Thoracic aorta (tissue), 2 donors: ENCODE measurements around the gene SMCO3. TPM values are rescaled to one million over a fixed set of nuclear protein-coding genes. Genes with fewer than 3 reads are reported as not detected.
A peak's percentile ranks its signal among the peaks of the same experiment; 100 is the strongest.

Experiments used
- ATAC-seq: fragments of 150-250 bp; one replicate; pipeline ENCODE4 v1.8.0; 2017; ENCODE audit warnings: low read depth; ENCODE audit not compliant: insufficient number of reproducible peaks, low FRiP score
- DNase-seq: peaks from one replicate; pipeline ENCODE4 v3.0.0-alpha.2; 2020; ENCODE audit warnings: low spot score
- H3K27ac ChIP-seq, 2 donors: fragments of 200-600 bp; sonication (generic); 1 replicate in 1 of 2; 2 replicates in 1 of 2; pipeline ENCODE4 v1.5.1; 2016; ENCODE audit warnings: mild to moderate bottlenecking in 2 of 2, moderate library complexity in 2 of 2
- H3K27me3 ChIP-seq: fragments of 200-600 bp; sonication (generic); replicated peaks from 2 replicates; pipeline ENCODE4 v1.6.0; 2016; ENCODE audit warnings: mild to moderate bottlenecking; ENCODE audit not compliant: insufficient read depth
- H3K36me3 ChIP-seq: fragments of 200-600 bp; sonication (generic); one replicate; pipeline ENCODE4 v1.5.1; 2016
- H3K4me1 ChIP-seq, 2 donors: fragments of 200-600 bp; sonication (generic); 1 replicate in 1 of 2; 2 replicates in 1 of 2; pipeline versions ENCODE4 v1.5.1 to v1.6.0; 2016; ENCODE audit warnings: low read depth in 2 of 2, mild to moderate bottlenecking in 1 of 2; ENCODE audit not compliant: control insufficient read depth in 1 of 2
- H3K4me3 ChIP-seq: fragments of 200-600 bp; sonication (generic); 2 replicates; pipeline ENCODE4 v1.5.1; 2016; ENCODE audit warnings: mild to moderate bottlenecking
- H3K9me3 ChIP-seq: fragments of 200-600 bp; sonication (generic); 2 replicates; pipeline ENCODE4 v1.5.1; 2016
- total RNA-seq, 2 donors: library from RNA; depleted of rRNA; stranded (reverse); fragments of >200 nt; gene quantifications; one replicate each; pipeline versions ENCODE4 v1.1.0 to v1.2.3, GENCODE V29; 2016
- TF ChIP-seq, protein P1 (sequence below): fragments of 200-600 bp; sonication (generic); IDR thresholded peaks from one replicate; pipeline ENCODE4 v1.5.1; 2019; ENCODE audit warnings: antibody characterized with exemption

Gene SMCO3
- total RNA-seq, 2 donors from 2014 or later = 0.27 to 0.49 TPM

DNA sequence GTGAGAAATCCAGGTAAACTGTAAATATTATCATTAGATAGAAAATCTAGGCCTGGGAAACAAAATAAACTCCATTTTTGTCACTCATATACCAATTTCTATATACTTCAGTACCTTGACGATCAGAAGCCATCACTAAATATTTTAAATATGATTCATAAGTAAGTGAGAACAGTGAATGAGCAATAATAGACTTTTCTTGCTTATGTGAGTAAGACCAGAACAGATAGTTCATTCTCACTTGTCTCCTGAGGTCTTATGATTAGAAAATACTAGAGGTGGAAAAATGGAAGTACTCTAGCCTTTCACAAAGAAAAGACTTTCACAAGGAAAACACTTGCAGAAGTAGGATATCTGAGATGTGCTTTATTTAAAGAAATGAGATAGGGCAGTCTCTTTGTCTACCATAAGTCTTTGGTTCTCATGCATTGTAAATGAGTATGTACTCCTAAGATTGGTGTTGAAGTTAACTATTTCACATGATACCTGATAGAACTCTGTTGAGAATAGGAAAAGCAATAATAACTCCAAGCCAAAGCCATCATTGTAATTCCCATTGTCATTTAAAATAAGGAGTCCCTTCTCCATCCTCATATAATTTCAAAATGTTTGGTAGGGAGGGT is 10.1 kb upstream of the SMCO3 start:
- H3K4me1 ChIP-seq = peaks cover 0 to 14% of the 10 kb centered on the region in 2 donors
- no peak for ATAC-seq
- DNase-seq = no peak

DNA sequence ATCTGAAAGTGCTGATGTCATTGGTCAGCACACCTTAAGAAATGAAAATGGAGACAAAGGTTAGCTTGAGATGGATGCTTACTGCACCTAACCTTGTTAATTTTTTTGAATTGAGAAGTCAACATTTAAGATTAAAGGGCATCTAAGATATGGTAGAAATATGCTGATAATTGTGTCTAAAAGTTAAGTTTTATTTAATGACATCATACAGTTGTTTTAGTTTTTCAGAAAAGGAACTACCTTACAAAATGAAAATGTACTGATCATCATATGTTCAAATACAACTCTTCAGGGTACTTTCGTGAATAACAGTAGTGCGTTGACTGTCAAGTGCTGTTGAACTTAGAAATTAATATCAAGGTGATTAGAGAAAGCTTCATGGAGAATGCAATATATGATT is 2.5 kb downstream of the SMCO3 start:
- H3K27me3 ChIP-seq = no peaks in the 10 kb centered on the region
- no peak for DNase-seq
- H3K4me1 ChIP-seq = no peaks in the 10 kb centered on the region
- no peak for ATAC-seq
- no peak overlapping the region for H3K4me3 ChIP-seq
- no peaks in the 10 kb centered on the region for H3K9me3 ChIP-seq
- TF ChIP-seq, protein P1, sequence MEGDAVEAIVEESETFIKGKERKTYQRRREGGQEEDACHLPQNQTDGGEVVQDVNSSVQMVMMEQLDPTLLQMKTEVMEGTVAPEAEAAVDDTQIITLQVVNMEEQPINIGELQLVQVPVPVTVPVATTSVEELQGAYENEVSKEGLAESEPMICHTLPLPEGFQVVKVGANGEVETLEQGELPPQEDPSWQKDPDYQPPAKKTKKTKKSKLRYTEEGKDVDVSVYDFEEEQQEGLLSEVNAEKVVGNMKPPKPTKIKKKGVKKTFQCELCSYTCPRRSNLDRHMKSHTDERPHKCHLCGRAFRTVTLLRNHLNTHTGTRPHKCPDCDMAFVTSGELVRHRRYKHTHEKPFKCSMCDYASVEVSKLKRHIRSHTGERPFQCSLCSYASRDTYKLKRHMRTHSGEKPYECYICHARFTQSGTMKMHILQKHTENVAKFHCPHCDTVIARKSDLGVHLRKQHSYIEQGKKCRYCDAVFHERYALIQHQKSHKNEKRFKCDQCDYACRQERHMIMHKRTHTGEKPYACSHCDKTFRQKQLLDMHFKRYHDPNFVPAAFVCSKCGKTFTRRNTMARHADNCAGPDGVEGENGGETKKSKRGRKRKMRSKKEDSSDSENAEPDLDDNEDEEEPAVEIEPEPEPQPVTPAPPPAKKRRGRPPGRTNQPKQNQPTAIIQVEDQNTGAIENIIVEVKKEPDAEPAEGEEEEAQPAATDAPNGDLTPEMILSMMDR = no peak
- no peaks in the 10 kb centered on the region for H3K36me3 ChIP-seq
- no peak overlapping the region for H3K27ac ChIP-seq

More for the DNA sequence above, 10.1 kb upstream of the SMCO3 start:
- H3K9me3 ChIP-seq = no peaks in the 10 kb centered on the region
- H3K4me3 ChIP-seq = no peak overlapping the region
- H3K27me3 ChIP-seq = no peaks in the 10 kb centered on the region
- TF ChIP-seq, protein P1 = no peak
- no peaks in the 10 kb centered on the region for H3K36me3 ChIP-seq
- H3K27ac ChIP-seq = no peak overlapping the region

DNA sequence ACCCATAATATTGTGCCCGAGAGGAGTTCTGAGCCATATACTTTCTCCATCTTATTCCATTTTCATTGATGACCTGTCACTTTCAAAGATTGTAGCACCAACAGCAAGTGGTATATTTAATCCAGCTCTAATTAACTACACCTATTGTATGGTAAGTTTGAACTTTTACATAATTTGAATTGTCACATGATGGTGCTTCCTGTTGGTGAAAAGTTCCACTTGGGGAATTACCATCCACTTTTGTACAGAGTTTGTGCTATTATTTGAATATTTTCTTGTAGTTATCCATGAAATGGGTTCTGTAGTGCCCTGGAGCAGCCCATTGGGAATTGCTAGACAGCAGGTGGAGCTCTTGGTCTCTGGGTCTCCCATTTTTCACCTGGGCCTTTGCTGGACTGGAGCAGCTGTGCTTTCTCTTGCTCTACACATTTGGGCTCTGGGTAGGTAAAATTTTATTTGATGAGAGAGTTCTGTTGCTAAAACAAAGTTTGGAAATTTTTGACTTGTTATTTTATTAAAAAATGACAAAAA is 3.0 kb downstream of the SMCO3 start:
- ATAC-seq (no peak), DNase-seq (no peak)
- Histone ChIP-seq H3K4me1 (no peaks in the 10 kb centered on the region), H3K9me3 (no peaks in the 10 kb centered on the region), H3K4me3 (no peak overlapping the region), H3K36me3 (no peaks in the 10 kb centered on the region), H3K27ac (no peak overlapping the region), H3K27me3 (no peaks in the 10 kb centered on the region)
- TF ChIP-seq, protein P1 = no peak

DNA sequence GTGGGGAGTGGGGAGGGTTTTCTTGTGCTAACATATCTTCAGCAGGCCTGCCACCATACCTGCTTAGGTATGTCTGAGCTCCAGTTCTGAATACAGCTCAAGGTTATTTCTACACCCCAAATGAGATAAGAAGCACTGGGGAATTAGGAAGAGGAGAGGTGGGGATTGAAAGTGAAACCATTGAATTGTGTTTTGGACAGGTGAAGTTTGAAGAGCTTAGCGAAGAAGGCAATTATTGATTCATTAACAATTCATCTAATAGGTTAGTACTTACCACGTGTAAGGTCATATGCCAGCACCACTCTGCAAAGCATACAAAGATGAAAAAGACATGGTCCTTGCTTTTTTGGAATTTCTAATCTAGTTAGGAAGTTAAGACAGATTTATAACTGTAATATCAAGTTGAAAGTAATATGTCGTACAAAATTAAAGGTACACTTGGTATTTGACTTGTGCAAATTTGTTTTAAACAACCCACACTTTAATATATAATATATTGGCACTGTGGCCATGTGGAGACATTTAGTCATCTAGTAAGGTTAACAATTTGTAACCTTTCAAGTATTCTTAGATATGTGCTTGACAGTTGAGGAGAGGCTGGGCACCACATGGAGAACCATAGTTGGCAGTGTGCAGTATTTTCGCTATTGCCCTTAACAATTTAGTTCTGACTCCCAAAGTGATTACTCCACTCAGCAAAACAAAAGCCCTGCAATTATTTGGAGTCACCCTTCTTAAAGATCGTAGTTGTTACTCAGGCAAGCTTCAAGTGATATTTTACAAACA is 3.6 kb downstream of the SMCO3 start:
- TF ChIP-seq, protein P1 = no peak

DNA sequence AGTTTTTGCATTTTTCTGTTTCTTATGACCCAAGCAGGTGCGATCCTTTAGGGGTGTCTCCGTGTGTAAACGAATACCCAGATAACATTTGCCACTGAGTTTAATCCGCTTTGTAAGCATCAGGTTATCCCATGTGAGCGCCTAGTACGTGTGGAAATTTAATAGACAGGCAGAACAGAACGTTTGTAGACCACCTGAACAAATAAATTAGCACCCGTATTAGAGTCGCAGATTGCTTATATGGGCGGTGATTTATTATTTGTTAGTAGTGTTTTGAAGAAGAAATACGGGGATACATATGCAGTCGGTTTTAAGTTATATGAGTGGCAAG is 10.2 kb downstream of the SMCO3 start:
- DNase-seq (no peak), ATAC-seq (no peak)
- Histone ChIP-seq H3K27me3 (no peaks in the 10 kb centered on the region), H3K27ac (peak overlapping the region; percentile 66 to 83), H3K4me1 (peaks cover 12 to 25% of the 10 kb centered on the region in 2 donors), H3K36me3 (no peaks in the 10 kb centered on the region), H3K4me3 (peak overlapping the region; percentile 90), H3K9me3 (no peaks in the 10 kb centered on the region)
- TF ChIP-seq, protein P1 = no peak

More for the DNA sequence above, 3.6 kb downstream of the SMCO3 start:
- DNase-seq = no peak
- Histone ChIP-seq H3K4me1 (no peaks in the 10 kb centered on the region), H3K9me3 (no peaks in the 10 kb centered on the region), H3K36me3 (no peaks in the 10 kb centered on the region), H3K27me3 (no peaks in the 10 kb centered on the region), H3K4me3 (no peak overlapping the region), H3K27ac (no peak overlapping the region)
- no peak for ATAC-seq
